Caco-2 (cell line): ENCODE data around the gene KRT3. TPM values are rescaled to one million over a fixed set of nuclear protein-coding genes. Genes with fewer than 3 reads are reported as not detected.

Source experiments
- BruUV-seq: library from RNA; stranded (reverse); fragments of 400-500 nt; replicated peaks from 2 replicates; lab custom pipeline; 2021; lab: Mats Ljungman, UMichigan
- CTCF ChIA-PET: fragments of 300-600 bp; sonication (Branson Sonifier 250); formaldehyde crosslinking; loops from one replicate; lab custom pipeline; 2022; ENCODE audit warnings: antibody characterized with exemption; lab: Charles Lee
- POLR2A ChIA-PET: fragments of 300-600 bp; sonication (Branson Sonifier 250); formaldehyde crosslinking; loops from one replicate; lab custom pipeline; 2022; ENCODE audit warnings: antibody characterized with exemption; lab: Charles Lee
- DNase-seq, 2 experiments: peaks; one replicate each; pipeline versions ENCODE4 v3.0.0 to v3.0.0-alpha.2; 2020 to 2022
- H3K27me3 ChIP-seq: replicated peaks from 2 replicates; pipeline ENCODE4 v1.6.0; 2011; ENCODE audit warnings: low read length; ENCODE audit not compliant: control insufficient read depth, insufficient read depth
- H3K36me3 ChIP-seq: 2 replicates; pipeline ENCODE4 v1.5.1; 2011; ENCODE audit warnings: low read length; ENCODE audit not compliant: control insufficient read depth, insufficient read depth
- H3K4me1 ChIP-seq: fragments of 250-450 bp; sonication (Bioruptor Pico); 2 replicates; pipeline ENCODE4 v1.5.1; 2020; ENCODE audit warnings: mild to moderate bottlenecking
- H3K4me3 ChIP-seq: 2 replicates; pipeline ENCODE4 v1.5.1; 2011; ENCODE audit warnings: low read depth, mild to moderate bottlenecking, control low read depth, low read length
- H3K9me3 ChIP-seq: fragments of 250-450 bp; sonication (Bioruptor Pico); 2 replicates; pipeline ENCODE4 v1.5.1; 2020; ENCODE audit warnings: mild to moderate bottlenecking, moderate library complexity
- H3K27ac Mint-ChIP-seq: one replicate; pipeline ENCODE4 v1.8.0; 2022; ENCODE audit warnings: mixed read lengths; ENCODE audit not compliant: unreplicated experiment
- H3K27me3 Mint-ChIP-seq: one replicate; pipeline ENCODE4 v1.8.0; 2022; ENCODE audit warnings: mixed read lengths; ENCODE audit not compliant: insufficient read depth, unreplicated experiment
- H3K36me3 Mint-ChIP-seq: one replicate; pipeline ENCODE4 v1.8.0; 2022; ENCODE audit warnings: mild to moderate bottlenecking, mixed read lengths; ENCODE audit not compliant: insufficient read depth, unreplicated experiment
- H3K4me1 Mint-ChIP-seq: one replicate; pipeline ENCODE4 v1.8.0; 2022; ENCODE audit warnings: low read depth, mixed read lengths; ENCODE audit not compliant: unreplicated experiment
- H3K4me3 Mint-ChIP-seq: one replicate; pipeline ENCODE4 v1.8.0; 2022; ENCODE audit warnings: mild to moderate bottlenecking, moderate library complexity, mixed read lengths; ENCODE audit not compliant: unreplicated experiment
- H3K9me3 Mint-ChIP-seq: one replicate; pipeline ENCODE4 v1.8.0; 2022; ENCODE audit warnings: mixed read lengths; ENCODE audit not compliant: unreplicated experiment
- CTCF ChIP-seq, 2 experiments: fragments of 200-600 bp in 1 of 2; IDR thresholded peaks; 1 replicate in 1 of 2; 2 replicates in 1 of 2; pipeline versions ENCODE4 v1.5.1 to v1.8.0; 2011 to 2022; ENCODE audit warnings: antibody characterized with exemption in 1 of 2, control low read depth in 1 of 2, inconsistent platforms in 1 of 2, low read depth in 1 of 2, low read length in 1 of 2, mild to moderate bottlenecking in 1 of 2, moderate library complexity in 1 of 2; ENCODE audit not compliant: insufficient read depth in 1 of 2, severe bottlenecking in 1 of 2, unreplicated experiment in 1 of 2
- intact Hi-C: fragments of 100-400 bp; cut with micrococcal nuclease; formaldehyde crosslinking; loops from one replicate; pipeline ENCODE4 v1.10.0; 2022; ENCODE audit not compliant: unreplicated experiment
- total RNA-seq: library from RNA; stranded (reverse); gene quantifications from 2 replicates; pipeline ENCODE4 v1.2.3, GENCODE V29; 2022

KRT3 gene
- total RNA-seq, 1 experiment from 2014 or later, result not detected

GRCh38 chr12:52748578-52748977 is 47.3 kb downstream of the KRT3 start:
- H3K4me3 ChIP-seq, result no peak overlapping the region
- H3K36me3 ChIP-seq, result no peaks in the 10 kb centered on the region
- BruUV-seq, result no TSS peak
- no peak for TF ChIP-seq CTCF (IDR thresholded peaks at IDR 0.05; ENCODE audit: insufficient read depth in 1 of 2, low read depth in 1 of 2, low read length in 1 of 2, severe bottlenecking in 1 of 2, unreplicated experiment in 1 of 2)
- Mint-ChIP-seq H3K4me1 (no peaks in the 10 kb centered on the region), H3K9me3 (no peaks in the 10 kb centered on the region), H3K4me3 (no peak overlapping the region), H3K27me3 (peaks cover 20% of the 10 kb centered on the region), H3K27ac (no peak overlapping the region), H3K36me3 (no peaks in the 10 kb centered on the region)
- no peaks in the 10 kb centered on the region for H3K4me1 ChIP-seq
- ChIA-PET CTCF (no interaction called here), POLR2A (no interaction called here)
- intact Hi-C loops, result no loop called here
- H3K27me3 ChIP-seq, result no peaks in the 10 kb centered on the region; the same call in 1 of the 2 replicates
- DNase-seq, result no peak
- H3K9me3 ChIP-seq, result no peaks in the 10 kb centered on the region

GRCh38 chr12:52745554-52745953 is 50.4 kb downstream of the KRT3 start:
- BruUV-seq, result no TSS peak
- no peaks in the 10 kb centered on the region for H3K9me3 Mint-ChIP-seq
- no peaks in the 10 kb centered on the region; the same call in 1 of the 2 replicates for H3K27me3 ChIP-seq

GRCh38 chr12:52744493-52745156 is 51.3 kb downstream of the KRT3 start:
- BruUV-seq, result no TSS peak
- H3K9me3 Mint-ChIP-seq, result no peaks in the 10 kb centered on the region
- intact Hi-C loops, result no loop called here
- Histone ChIP-seq H3K36me3 (no peaks in the 10 kb centered on the region), H3K27me3 (no peaks in the 10 kb centered on the region; the same call in 1 of the 2 replicates), H3K4me1 (no peaks in the 10 kb centered on the region), H3K9me3 (no peaks in the 10 kb centered on the region), H3K4me3 (no peak overlapping the region)
- DNase-seq, result no peak
- ChIA-PET CTCF (no interaction called here), POLR2A (no interaction called here)
- H3K36me3 Mint-ChIP-seq, result no peaks in the 10 kb centered on the region
- H3K27me3 Mint-ChIP-seq, result peaks cover 23% of the 10 kb centered on the region
- no peak for TF ChIP-seq CTCF (IDR thresholded peaks at IDR 0.05; ENCODE audit: insufficient read depth in 1 of 2, low read depth in 1 of 2, low read length in 1 of 2, severe bottlenecking in 1 of 2, unreplicated experiment in 1 of 2)
- no peak overlapping the region for H3K27ac Mint-ChIP-seq
- H3K4me3 Mint-ChIP-seq, result no peak overlapping the region
- no peaks in the 10 kb centered on the region for H3K4me1 Mint-ChIP-seq

More at GRCh38 chr12:52745554-52745953, 50.4 kb downstream of the KRT3 start:
- no peak overlapping the region for H3K4me3 Mint-ChIP-seq
- Histone ChIP-seq H3K4me1 (no peaks in the 10 kb centered on the region), H3K9me3 (no peaks in the 10 kb centered on the region), H3K36me3 (no peaks in the 10 kb centered on the region), H3K4me3 (no peak overlapping the region)
- H3K4me1 Mint-ChIP-seq, result no peaks in the 10 kb centered on the region
- no peak for TF ChIP-seq CTCF (IDR thresholded peaks at IDR 0.05; ENCODE audit: insufficient read depth in 1 of 2, low read depth in 1 of 2, low read length in 1 of 2, severe bottlenecking in 1 of 2, unreplicated experiment in 1 of 2)
- intact Hi-C loops, result no loop called here
- no peak overlapping the region for H3K27ac Mint-ChIP-seq
- POLR2A ChIA-PET, result no interaction called here
- no peaks in the 10 kb centered on the region for H3K36me3 Mint-ChIP-seq
- H3K27me3 Mint-ChIP-seq, result peaks cover 18% of the 10 kb centered on the region
- CTCF ChIA-PET, result no interaction called here
- no peak for DNase-seq
